Measurements from ENCODE around the gene TMPRSS11D. TPM values are rescaled to one million over a fixed set of nuclear protein-coding genes. Genes with fewer than 3 reads are reported as not detected.

The TMPRSS11D gene, protein sequence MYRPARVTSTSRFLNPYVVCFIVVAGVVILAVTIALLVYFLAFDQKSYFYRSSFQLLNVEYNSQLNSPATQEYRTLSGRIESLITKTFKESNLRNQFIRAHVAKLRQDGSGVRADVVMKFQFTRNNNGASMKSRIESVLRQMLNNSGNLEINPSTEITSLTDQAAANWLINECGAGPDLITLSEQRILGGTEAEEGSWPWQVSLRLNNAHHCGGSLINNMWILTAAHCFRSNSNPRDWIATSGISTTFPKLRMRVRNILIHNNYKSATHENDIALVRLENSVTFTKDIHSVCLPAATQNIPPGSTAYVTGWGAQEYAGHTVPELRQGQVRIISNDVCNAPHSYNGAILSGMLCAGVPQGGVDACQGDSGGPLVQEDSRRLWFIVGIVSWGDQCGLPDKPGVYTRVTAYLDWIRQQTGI
- 100 to 1,000 TPM in 3 of 4 donors, 10 to 100 TPM in 1; 45.0 to 208 (median 163) TPM for total RNA-seq

DNA sequence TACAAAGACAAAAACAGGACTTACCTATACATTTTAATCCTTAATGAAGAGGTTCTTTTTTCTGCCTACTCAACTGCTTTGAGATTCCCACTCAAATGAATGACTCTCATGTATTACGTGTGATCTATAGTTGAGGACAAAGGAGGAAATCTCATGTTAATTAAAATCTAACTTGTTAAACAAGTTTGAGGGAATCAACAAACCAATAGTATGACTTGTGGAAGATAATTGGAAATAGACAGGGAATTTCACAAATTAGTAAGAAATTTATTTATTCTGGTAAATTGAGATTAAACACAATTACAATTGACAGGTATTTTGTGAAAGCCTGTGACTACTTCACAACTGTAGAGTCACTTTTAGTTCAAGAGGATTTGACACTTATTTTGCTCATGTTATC is at the start of gene TMPRSS11D:
Gene TMPRSS11D, minus strand, starts transcription at position 101 of the 400 bp plus-strand sequence. Its CDS starts 69 bp downstream, at position 32.
- H3K27ac ChIP-seq = peak within 1 kb of the TSS in 3 of 4 donors; percentile 59 to 80 (median 63)
- no peaks in the 10 kb centered on the region for H3K27me3 ChIP-seq
- no peak for DNase-seq
- H3K36me3 ChIP-seq = no peaks in the 10 kb centered on the region
- peak within 1 kb of the TSS; percentile 5 to 54 (median 26) for H3K4me3 ChIP-seq
- H3K4me1 ChIP-seq = peaks cover 0 to 42% (median 7%) of the 10 kb centered on the region in 3 donors
- H3K9me3 ChIP-seq = no peaks in the 10 kb centered on the region
- 42 to 64% methylated on average over 1 of the region's 1 CpG for WGBS, 2 donors
- intact Hi-C loops (cut with DNase I) = no loop called here
- TF ChIP-seq POLR2A (IDR thresholded peaks at IDR 0.05) = no peak
- TF ChIP-seq, protein P1, sequence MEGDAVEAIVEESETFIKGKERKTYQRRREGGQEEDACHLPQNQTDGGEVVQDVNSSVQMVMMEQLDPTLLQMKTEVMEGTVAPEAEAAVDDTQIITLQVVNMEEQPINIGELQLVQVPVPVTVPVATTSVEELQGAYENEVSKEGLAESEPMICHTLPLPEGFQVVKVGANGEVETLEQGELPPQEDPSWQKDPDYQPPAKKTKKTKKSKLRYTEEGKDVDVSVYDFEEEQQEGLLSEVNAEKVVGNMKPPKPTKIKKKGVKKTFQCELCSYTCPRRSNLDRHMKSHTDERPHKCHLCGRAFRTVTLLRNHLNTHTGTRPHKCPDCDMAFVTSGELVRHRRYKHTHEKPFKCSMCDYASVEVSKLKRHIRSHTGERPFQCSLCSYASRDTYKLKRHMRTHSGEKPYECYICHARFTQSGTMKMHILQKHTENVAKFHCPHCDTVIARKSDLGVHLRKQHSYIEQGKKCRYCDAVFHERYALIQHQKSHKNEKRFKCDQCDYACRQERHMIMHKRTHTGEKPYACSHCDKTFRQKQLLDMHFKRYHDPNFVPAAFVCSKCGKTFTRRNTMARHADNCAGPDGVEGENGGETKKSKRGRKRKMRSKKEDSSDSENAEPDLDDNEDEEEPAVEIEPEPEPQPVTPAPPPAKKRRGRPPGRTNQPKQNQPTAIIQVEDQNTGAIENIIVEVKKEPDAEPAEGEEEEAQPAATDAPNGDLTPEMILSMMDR (IDR thresholded peaks at IDR 0.05) = no peak

DNA sequence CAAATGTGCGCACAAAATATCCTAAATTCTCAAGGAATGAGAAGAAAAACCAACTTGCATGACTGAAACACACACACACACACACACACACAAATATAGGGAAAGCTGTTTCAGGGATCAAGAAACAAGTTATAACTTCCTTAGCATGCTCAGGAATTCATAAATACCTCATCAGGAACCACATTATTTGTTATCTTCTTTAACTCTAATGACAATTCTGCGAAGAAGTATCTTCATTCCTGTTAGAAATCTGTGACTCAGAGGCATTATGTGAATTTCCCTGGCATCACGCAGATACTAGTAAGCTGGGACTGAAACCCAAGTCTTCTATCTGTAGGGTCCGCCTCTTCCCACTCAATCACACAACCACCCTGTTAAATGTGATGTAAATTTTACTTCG is 49.2 kb upstream of the TMPRSS11D start:
- peak overlapping the region; percentile 49 to 87 (median 79) for H3K27ac ChIP-seq
- no peaks in the 10 kb centered on the region for H3K36me3 ChIP-seq
- no peak overlapping the region for H3K4me3 ChIP-seq
- H3K4me1 ChIP-seq = peaks cover 4 to 82% (median 28%) of the 10 kb centered on the region in 3 donors
- intact Hi-C loops (cut with DNase I) = no loop called here
- no peaks in the 10 kb centered on the region for H3K9me3 ChIP-seq
- TF ChIP-seq, protein P1 (IDR thresholded peaks at IDR 0.05) = no peak
- 63 to 73% methylated on average over 5 of the region's 5 CpGs for WGBS, 2 donors
- no peak for DNase-seq
- no peaks in the 10 kb centered on the region for H3K27me3 ChIP-seq

DNA sequence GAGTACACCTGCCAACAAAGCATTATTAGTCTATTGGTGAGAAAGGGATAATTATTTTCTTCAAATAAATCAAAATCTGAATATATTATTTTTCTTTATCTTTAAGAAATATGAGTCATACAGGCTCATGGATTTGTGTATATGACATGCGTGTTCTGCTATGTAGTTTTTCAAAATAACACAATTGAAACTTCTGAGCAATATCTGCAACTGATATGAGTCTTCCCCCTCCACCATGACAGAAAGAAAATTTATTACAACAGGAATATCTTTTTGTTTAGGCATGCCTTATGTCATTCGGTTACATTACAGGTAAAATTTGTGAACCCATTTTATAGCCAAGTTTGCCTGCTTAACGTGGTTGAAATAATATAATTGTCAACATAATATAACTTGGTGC is 47.5 kb upstream of the TMPRSS11D start:
- peak overlapping the region; percentile 27 to 87 (median 79) for H3K27ac ChIP-seq
- TF ChIP-seq POLR2A (IDR thresholded peaks at IDR 0.05) = no peak
- TF ChIP-seq, protein P1 (IDR thresholded peaks at IDR 0.05) = no peak
- H3K4me1 ChIP-seq = peaks cover 4 to 93% (median 33%) of the 10 kb centered on the region in 3 donors
- no peaks in the 10 kb centered on the region for H3K9me3 ChIP-seq
- no peaks in the 10 kb centered on the region for H3K36me3 ChIP-seq
- no peaks in the 10 kb centered on the region for H3K27me3 ChIP-seq
- no peak for DNase-seq
- no peak overlapping the region for H3K4me3 ChIP-seq
- intact Hi-C loops (cut with DNase I) = no loop called here
- WGBS, 2 donors = 35 to 49% methylated on average over 3 of the region's 3 CpGs

DNA sequence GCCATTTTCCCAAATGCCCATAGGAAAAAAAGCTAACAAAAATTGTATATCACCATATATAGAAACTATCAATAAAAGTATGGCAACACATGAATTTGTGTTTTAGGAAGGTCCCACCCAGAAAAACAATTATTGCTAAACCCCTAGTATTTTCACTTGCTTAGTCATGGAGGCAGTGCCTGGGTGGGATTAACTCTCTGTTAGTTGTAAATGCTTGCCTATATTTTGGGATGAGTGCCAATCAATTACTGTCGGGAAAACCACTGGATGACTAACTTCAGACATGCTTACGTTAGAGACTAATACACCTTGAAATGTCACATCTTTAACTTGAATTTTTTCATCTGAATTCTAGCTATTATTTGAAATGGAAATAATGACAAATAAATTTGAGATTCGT is 45.6 kb upstream of the TMPRSS11D start:
- H3K27ac ChIP-seq = peak overlapping the region; percentile 62 to 87 (median 75)
- H3K36me3 ChIP-seq = no peaks in the 10 kb centered on the region
- H3K9me3 ChIP-seq = no peaks in the 10 kb centered on the region
- WGBS, 2 donors = 36 to 46% methylated on average over 3 of the region's 3 CpGs
- peaks cover 0 to 75% (median 24%) of the 10 kb centered on the region in 3 donors for H3K4me1 ChIP-seq
- TF ChIP-seq, protein P1 (IDR thresholded peaks at IDR 0.05) = no peak
- TF ChIP-seq POLR2A (IDR thresholded peaks at IDR 0.05) = no peak
- H3K4me3 ChIP-seq = no peak overlapping the region
- intact Hi-C loops (cut with DNase I) = no loop called here
- no peaks in the 10 kb centered on the region for H3K27me3 ChIP-seq
- DNase-seq = no peak

DNA sequence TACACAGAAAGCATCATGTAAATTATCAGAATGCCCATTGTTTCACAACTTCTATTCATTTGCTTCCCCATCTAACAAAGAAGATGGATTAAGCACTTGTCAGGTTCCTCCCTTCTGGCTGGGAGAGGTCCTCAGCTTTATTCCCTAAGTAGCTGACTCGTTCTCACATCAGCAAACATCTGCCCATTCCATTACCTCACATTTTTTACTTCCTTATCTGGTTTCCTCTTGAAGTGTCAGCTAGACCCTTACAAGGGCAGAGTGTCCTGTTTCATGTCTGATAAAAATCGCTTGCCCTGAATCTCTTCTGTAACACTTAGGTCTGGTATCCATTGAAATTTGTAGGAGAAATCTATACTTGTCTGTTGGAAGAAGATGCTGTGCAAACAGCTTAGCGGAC is 44.7 kb upstream of the TMPRSS11D start:
- Histone ChIP-seq H3K27ac (peak overlapping the region in 3 of 4 donors; percentile 71 to 87 (median 79)), H3K4me3 (no peak overlapping the region), H3K27me3 (no peaks in the 10 kb centered on the region), H3K36me3 (no peaks in the 10 kb centered on the region), H3K9me3 (no peaks in the 10 kb centered on the region), H3K4me1 (peaks cover 0 to 71% (median 16%) of the 10 kb centered on the region in 3 donors)
- WGBS, 2 donors = 23 to 30% methylated on average over 3 of the region's 3 CpGs
- DNase-seq = no peak
- TF ChIP-seq, protein P1 (IDR thresholded peaks at IDR 0.05) = no peak
- no peak for TF ChIP-seq POLR2A (IDR thresholded peaks at IDR 0.05)
- intact Hi-C loops (cut with DNase I) = no loop called here

Data from esophagus squamous epithelium (tissue), 5 donors.